Fibroblast of skin of abdomen (primary cell): ENCODE results near the gene THAP12. TPM values are rescaled to one million over a fixed set of nuclear protein-coding genes. Genes with fewer than 3 reads are reported as not detected.
"Not testable (repeated sequence)": the region's sequence is repeated elsewhere in the genome, so short reads cannot be mapped to it uniquely, and the experiment has no call there.

Experiments
- DNase-seq: peaks from one replicate; pipeline ENCODE4 v3.0.0-alpha.2; 2013
- polyA plus RNA-seq, 2 experiments: library from polyadenylated mRNA; unstranded; fragments of 120-200 nt; gene quantifications; one replicate each; pipeline ENCODE4 v1.2.1, GENCODE V29; 2013; ENCODE audit not compliant: insufficient read length in 2 of 2

THAP12 gene
- 53.2 TPM for polyA plus RNA-seq (2013, experiment 1 of 2; ENCODE audit: insufficient read length)
- polyA plus RNA-seq (2013, experiment 2 of 2; ENCODE audit: insufficient read length), result 53.1 TPM

- DNase-seq, result peak; percentile 99
Measured at GRCh38 chr11:76380977-76381719, at the start of gene THAP12, which contains the start of gene GVQW3. Gene THAP12, minus strand, starts transcription at chr11:76381132. Its CDS starts 296 bp downstream, at chr11:76380836. Gene GVQW3, plus strand, starts transcription at chr11:76381323. Its CDS starts 506 bp downstream, at chr11:76381829.

- DNase-seq, result no peak
Measured at GRCh38 chr11:76426660-76427059, 45.7 kb upstream of the THAP12 start.

GRCh38 chr11:76424891-76425290, 44.0 kb upstream of the THAP12 start:
- DNase-seq, result no peak

- no peak for DNase-seq
Measured at GRCh38 chr11:76424379-76424778, 43.4 kb upstream of the THAP12 start.

- DNase-seq, result no peak
Measured at GRCh38 chr11:76419896-76420295, 39.0 kb upstream of the THAP12 start.

- DNase-seq, result no peak
Measured at GRCh38 chr11:76415073-76415472, 34.1 kb upstream of the THAP12 start.

GRCh38 chr11:76410851-76411357, 30.0 kb upstream of the THAP12 start:
- DNase-seq, result peak; percentile 1

GRCh38 chr11:76408171-76408965, 27.4 kb upstream of the THAP12 start:
- no peak for DNase-seq

- DNase-seq, result no peak
Measured at GRCh38 chr11:76406359-76406758, 25.4 kb upstream of the THAP12 start.

- DNase-seq, result not testable (repeated sequence)
Measured at GRCh38 chr11:76401484-76401883, 20.6 kb upstream of the THAP12 start.

GRCh38 chr11:76400967-76401366, 20.0 kb upstream of the THAP12 start:
- DNase-seq, result no peak

- DNase-seq, result no peak
Measured at GRCh38 chr11:76397383-76397782, 16.5 kb upstream of the THAP12 start.

- DNase-seq, result no peak
Measured at GRCh38 chr11:76395296-76395695, 14.4 kb upstream of the THAP12 start.

- DNase-seq, result no peak
Measured at GRCh38 chr11:76394411-76394810, 13.5 kb upstream of the THAP12 start.

GRCh38 chr11:76392870-76393269, 11.9 kb upstream of the THAP12 start:
- no peak for DNase-seq

- DNase-seq, result no peak
Measured at GRCh38 chr11:76391811-76392475, 11.0 kb upstream of the THAP12 start.

- DNase-seq, result no peak
Measured at GRCh38 chr11:76391021-76391420, 10.1 kb upstream of the THAP12 start.

GRCh38 chr11:76388408-76388807, 7.5 kb upstream of the THAP12 start:
- DNase-seq, result no peak

GRCh38 chr11:76385903-76386302, 5.0 kb upstream of the THAP12 start:
- DNase-seq, result no peak

- no peak for DNase-seq
Measured at GRCh38 chr11:76382209-76382608, 1.3 kb upstream of the THAP12 start.

GRCh38 chr11:76380159-76380976, 564 bp downstream of the THAP12 start:
- no peak for DNase-seq

- DNase-seq, result no peak
Measured at GRCh38 chr11:76379807-76380158, 1.1 kb downstream of the THAP12 start.
